CD4-positive, alpha-beta memory T cell (primary cell): ENCODE measurements around the gene NFATC3. TPM values are rescaled to one million over a fixed set of nuclear protein-coding genes. Genes with fewer than 3 reads are reported as not detected.

Source experiments
- CTCF ChIA-PET: fragments of 350-600 bp; sonication (Branson Sonifier 250); formaldehyde crosslinking; loops from one replicate; lab custom pipeline; 2021; ENCODE audit warnings: inconsistent platforms; ENCODE audit not compliant: partially characterized antibody; lab: Charles Lee
- POLR2A ChIA-PET: fragments of 350-600 bp; sonication (Branson Sonifier 250); formaldehyde crosslinking; loops from one replicate; lab custom pipeline; 2021; ENCODE audit not compliant: partially characterized antibody; lab: Charles Lee
- DNase-seq, 5 donors: peaks; one replicate each; pipeline versions ENCODE4 v3.0.0 to v3.0.0-alpha.2; 2020 to 2022; ENCODE audit warnings: mixed read lengths in 1 of 5
- H3K27ac ChIP-seq: one replicate; pipeline ENCODE4 v1.7.0; 2013; ENCODE audit warnings: low read depth, low read length
- H3K27me3 ChIP-seq: 2 replicates; pipeline ENCODE4 v1.7.0; 2013; ENCODE audit warnings: mild to moderate bottlenecking, low read length, moderate library complexity; ENCODE audit not compliant: insufficient read depth
- H3K36me3 ChIP-seq: 2 replicates; pipeline ENCODE4 v1.7.0; 2013; ENCODE audit warnings: mild to moderate bottlenecking, low read length, moderate library complexity; ENCODE audit not compliant: insufficient read depth
- H3K4me1 ChIP-seq: 2 replicates; pipeline ENCODE4 v1.7.0; 2013; ENCODE audit warnings: mild to moderate bottlenecking, low read length, moderate library complexity; ENCODE audit not compliant: insufficient read depth
- H3K4me3 ChIP-seq, 2 donors: one replicate each; pipeline ENCODE4 v1.7.0; 2013; ENCODE audit warnings: low read length in 2 of 2, mild to moderate bottlenecking in 1 of 2
- H3K9me3 ChIP-seq, 2 donors: one replicate each; pipeline ENCODE4 v1.7.0; 2013; ENCODE audit warnings: low read length in 2 of 2, control low read depth in 1 of 2; ENCODE audit not compliant: control insufficient read depth in 1 of 2
- H3K27ac Mint-ChIP-seq, 7 donors: one replicate each; pipeline ENCODE4 v1.8.0; 2020 to 2021; ENCODE audit warnings: mixed read lengths in 7 of 7, mild to moderate bottlenecking in 6 of 7, inconsistent platforms in 3 of 7, moderate library complexity in 3 of 7
- H3K27me3 Mint-ChIP-seq, 2 donors: one replicate each; pipeline ENCODE4 v1.8.0; 2020 to 2021; ENCODE audit warnings: mixed read lengths in 2 of 2
- H3K36me3 Mint-ChIP-seq, 2 donors: one replicate each; pipeline ENCODE4 v1.8.0; 2020 to 2021; ENCODE audit warnings: mixed read lengths in 2 of 2, inconsistent platforms in 1 of 2, mild to moderate bottlenecking in 1 of 2
- H3K4me1 Mint-ChIP-seq, 4 donors: one replicate each; pipeline ENCODE4 v1.8.0; 2020 to 2021; ENCODE audit warnings: mixed read lengths in 4 of 4, mild to moderate bottlenecking in 1 of 4
- H3K4me3 Mint-ChIP-seq, 8 donors: one replicate each; pipeline ENCODE4 v1.8.0; 2020 to 2021; ENCODE audit warnings: mixed read lengths in 8 of 8, mild to moderate bottlenecking in 7 of 8, moderate library complexity in 6 of 8, inconsistent platforms in 3 of 8
- H3K9me3 Mint-ChIP-seq, 8 donors: one replicate each; pipeline ENCODE4 v1.8.0; 2020 to 2021; ENCODE audit warnings: mixed read lengths in 8 of 8, mild to moderate bottlenecking in 5 of 8, inconsistent platforms in 3 of 8, moderate library complexity in 1 of 8
- intact Hi-C: fragments of 100-400 bp; cut with micrococcal nuclease; formaldehyde crosslinking; loops from one replicate; pipeline ENCODE4 v1.15.1; 2023
- polyA plus RNA-seq, 2 donors: library from polyadenylated mRNA; unstranded; fragments of 300-500 nt; fragmentation: Illumina TruSeq; gene quantifications; one replicate each; pipeline ENCODE4 v1.2.3, GENCODE V29; 2021
- total RNA-seq, 2 experiments: library from RNA; stranded (reverse); gene quantifications; one replicate each; pipeline ENCODE4 v1.2.3, GENCODE V29; 2021

The NFATC3 gene
- total and polyA plus RNA-seq, 4 experiments from 2014 or later, result 76.5 to 134 (median 111) TPM

GRCh38 chr16:68200088-68200783 lies 115.1 kb downstream of the NFATC3 start:
- DNase-seq, result no peak
- intact Hi-C loops, result no loop called here
- peaks cover 3% of the 10 kb centered on the region for H3K36me3 ChIP-seq
- H3K4me1 ChIP-seq, result no peaks in the 10 kb centered on the region
- Mint-ChIP-seq H3K27ac (peak overlapping the region in 4 of 7 donors; percentile 4 to 76 (median 71)), H3K36me3 (peaks cover 3 to 23% of the 10 kb centered on the region in 2 donors), H3K4me3 (no peak overlapping the region), H3K9me3 (no peaks in the 10 kb centered on the region), H3K27me3 (no peaks in the 10 kb centered on the region), H3K4me1 (peaks cover 7 to 18% (median 14%) of the 10 kb centered on the region in 4 donors)
- no peak overlapping the region for H3K4me3 ChIP-seq
- H3K27ac ChIP-seq, result no peak overlapping the region
- ChIA-PET POLR2A (interaction anchor here (1.0 kb wide), 1 partner anchor 18 kb away, joined by 3 read pairs; no protein-coding TSS in a partner anchor), CTCF (no interaction called here)
- no peaks in the 10 kb centered on the region for H3K27me3 ChIP-seq
- no peaks in the 10 kb centered on the region for H3K9me3 ChIP-seq

GRCh38 chr16:68202091-68202519 lies 116.9 kb downstream of the NFATC3 start:
- H3K9me3 Mint-ChIP-seq, result no peaks in the 10 kb centered on the region
- no peak overlapping the region for H3K4me3 Mint-ChIP-seq
- H3K27me3 Mint-ChIP-seq, result no peaks in the 10 kb centered on the region
- Histone ChIP-seq H3K9me3 (no peaks in the 10 kb centered on the region), H3K36me3 (peaks cover 3% of the 10 kb centered on the region), H3K4me3 (no peak overlapping the region), H3K27ac (no peak overlapping the region), H3K4me1 (no peaks in the 10 kb centered on the region), H3K27me3 (no peaks in the 10 kb centered on the region)
- ChIA-PET CTCF (no interaction called here), POLR2A (no interaction called here)
- H3K4me1 Mint-ChIP-seq, result peaks cover 8 to 23% (median 15%) of the 10 kb centered on the region in 4 donors
- peaks cover 3 to 29% of the 10 kb centered on the region in 2 donors for H3K36me3 Mint-ChIP-seq
- DNase-seq, result no peak
- intact Hi-C loops, result no loop called here
- peak overlapping the region in 5 of 7 donors; percentile 22 to 85 (median 70) for H3K27ac Mint-ChIP-seq

DNA sequence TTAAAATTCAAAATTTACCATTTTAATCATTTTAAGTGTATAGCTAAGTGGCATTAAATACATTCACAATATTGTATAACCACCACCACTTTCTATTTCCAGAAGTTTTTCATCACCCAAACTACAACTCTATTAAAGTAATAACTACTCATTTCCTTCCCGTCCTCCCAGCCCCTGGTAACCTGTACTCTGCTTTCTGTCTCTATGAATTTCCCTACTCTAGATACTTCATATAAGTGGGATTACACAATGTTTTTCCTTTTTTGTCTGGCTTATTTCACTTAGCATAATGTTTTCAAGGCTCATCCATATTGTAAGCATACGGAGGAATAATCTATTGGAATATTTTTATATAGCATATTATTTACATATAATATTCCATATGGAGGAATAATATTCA lies 121.1 kb downstream of the NFATC3 start:
- Mint-ChIP-seq H3K4me1 (peaks cover 16 to 42% (median 22%) of the 10 kb centered on the region in 4 donors), H3K4me3 (no peak overlapping the region), H3K27ac (peak overlapping the region in 2 of 7 donors; percentile 48 to 66), H3K9me3 (no peaks in the 10 kb centered on the region), H3K36me3 (peaks cover 7 to 23% of the 10 kb centered on the region in 2 donors), H3K27me3 (no peaks in the 10 kb centered on the region)
- H3K36me3 ChIP-seq, result peaks cover 3% of the 10 kb centered on the region
- no peaks in the 10 kb centered on the region for H3K9me3 ChIP-seq
- no peaks in the 10 kb centered on the region for H3K27me3 ChIP-seq
- no peak overlapping the region for H3K27ac ChIP-seq
- ChIA-PET CTCF (interaction anchor here (1.6 kb wide), 1 partner anchor 22 kb away, joined by 4 read pairs; no protein-coding TSS in a partner anchor), POLR2A (no interaction called here)
- H3K4me1 ChIP-seq, result peaks cover 19% of the 10 kb centered on the region
- intact Hi-C loops, result no loop called here
- H3K4me3 ChIP-seq, result no peak overlapping the region
- DNase-seq, result no peak

DNA sequence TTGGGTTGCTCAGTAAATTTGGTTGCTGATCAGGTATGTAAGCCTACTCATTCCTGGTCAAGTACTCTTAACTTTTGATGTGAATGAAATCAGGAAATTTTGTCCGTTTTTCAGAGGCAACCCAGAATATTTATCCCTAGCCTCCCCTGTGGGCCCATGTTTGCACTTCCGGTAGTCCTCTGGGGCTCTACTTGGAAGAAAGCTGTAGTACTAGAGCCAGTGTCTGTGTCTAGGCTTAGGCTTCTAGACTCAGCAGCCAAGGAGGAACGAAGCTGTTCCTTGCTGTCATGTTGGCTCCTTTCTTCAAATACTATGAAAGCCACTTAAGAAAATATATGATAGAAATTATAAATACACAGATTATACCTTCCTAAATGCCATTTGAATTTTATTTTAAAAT lies 129.6 kb downstream of the NFATC3 start:
- Histone ChIP-seq H3K4me3 (no peak overlapping the region), H3K4me1 (peaks cover 23% of the 10 kb centered on the region), H3K27ac (no peak overlapping the region), H3K27me3 (no peaks in the 10 kb centered on the region), H3K36me3 (peaks cover 12% of the 10 kb centered on the region), H3K9me3 (no peaks in the 10 kb centered on the region)
- Mint-ChIP-seq H3K27ac (peak overlapping the region; percentile 48 to 83 (median 61)), H3K4me3 (no peak overlapping the region), H3K9me3 (no peaks in the 10 kb centered on the region), H3K4me1 (peaks cover 21 to 44% (median 33%) of the 10 kb centered on the region in 4 donors), H3K27me3 (no peaks in the 10 kb centered on the region), H3K36me3 (peaks cover 16 to 27% of the 10 kb centered on the region in 2 donors)
- DNase-seq, result no peak
- intact Hi-C loops, result no loop called here
- ChIA-PET CTCF (no interaction called here), POLR2A (no interaction called here)

DNA sequence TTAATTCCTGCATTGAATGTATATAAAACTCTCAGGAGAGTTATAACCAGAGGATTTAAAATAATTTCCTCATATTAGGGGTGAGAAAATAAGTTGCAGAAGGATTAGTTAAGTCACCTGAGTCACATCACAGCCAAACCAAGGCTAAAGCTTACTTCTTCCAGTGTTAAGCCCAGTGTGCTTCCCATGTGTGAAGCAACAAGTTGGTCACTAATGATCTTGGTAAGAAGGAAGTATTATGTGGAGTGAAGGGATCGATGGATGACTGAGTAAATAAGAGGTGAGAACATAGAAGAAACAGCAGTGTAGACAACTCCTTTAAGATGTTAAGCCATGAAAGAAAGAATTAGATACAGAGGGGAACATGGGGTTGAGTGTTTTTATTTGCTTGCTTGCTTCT lies 130.1 kb downstream of the NFATC3 start:
- POLR2A ChIA-PET, result no interaction called here
- Mint-ChIP-seq H3K27me3 (no peaks in the 10 kb centered on the region), H3K27ac (peak overlapping the region; percentile 1 to 83 (median 72)), H3K36me3 (peaks cover 21 to 33% of the 10 kb centered on the region in 2 donors), H3K9me3 (no peaks in the 10 kb centered on the region), H3K4me3 (no peak overlapping the region), H3K4me1 (peaks cover 21 to 45% (median 33%) of the 10 kb centered on the region in 4 donors)
- Histone ChIP-seq H3K27me3 (no peaks in the 10 kb centered on the region), H3K9me3 (no peaks in the 10 kb centered on the region), H3K4me3 (no peak overlapping the region), H3K27ac (no peak overlapping the region), H3K36me3 (peaks cover 12% of the 10 kb centered on the region), H3K4me1 (peaks cover 20% of the 10 kb centered on the region)
- no peak for DNase-seq
- CTCF ChIA-PET, result no interaction called here
- intact Hi-C loops, result no loop called here

- CTCF ChIA-PET, result interaction anchor here (1.3 to 2.0 kb wide), 2 partner anchors 12 to 333 kb away, joined by 3 to 4 read pairs; no protein-coding TSS in a partner anchor
- H3K4me1 Mint-ChIP-seq, result peaks cover 14 to 35% (median 26%) of the 10 kb centered on the region in 4 donors
Observed at GRCh38 chr16:68216240-68216639, 131.1 kb downstream of the NFATC3 start.

DNA sequence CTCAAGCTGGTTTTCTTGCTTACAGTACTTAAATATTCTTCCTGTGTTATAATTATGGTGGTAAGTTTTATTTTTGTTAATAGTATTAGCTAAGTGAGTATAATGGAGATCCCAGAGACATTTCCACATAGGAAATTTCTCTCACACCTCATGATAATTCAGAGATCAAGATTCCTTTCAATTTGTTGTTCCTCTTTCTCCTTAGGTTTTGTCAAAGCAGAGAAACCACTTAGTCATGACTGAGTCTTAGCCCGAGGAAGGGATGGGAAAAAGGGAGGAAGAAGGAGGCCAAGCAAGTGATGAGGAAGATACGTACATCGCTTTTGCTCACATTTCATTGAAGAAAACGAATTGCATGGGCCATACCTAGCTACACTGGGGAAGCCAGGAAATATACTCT lies 132.3 kb downstream of the NFATC3 start:
- Mint-ChIP-seq H3K9me3 (no peaks in the 10 kb centered on the region), H3K4me3 (no peak overlapping the region), H3K36me3 (peaks cover 24 to 47% of the 10 kb centered on the region in 2 donors), H3K4me1 (peaks cover 5 to 23% (median 16%) of the 10 kb centered on the region in 4 donors), H3K27ac (peak overlapping the region in 5 of 7 donors; percentile 29 to 83 (median 75)), H3K27me3 (no peaks in the 10 kb centered on the region)
- Histone ChIP-seq H3K36me3 (peaks cover 25% of the 10 kb centered on the region), H3K4me3 (no peak overlapping the region), H3K4me1 (peaks cover 3% of the 10 kb centered on the region), H3K27ac (no peak overlapping the region), H3K27me3 (no peaks in the 10 kb centered on the region), H3K9me3 (no peaks in the 10 kb centered on the region)
- ChIA-PET POLR2A (interaction anchor here (0.6 to 2.0 kb wide), 4 partner anchors 9 to 304 kb away, joined by 3 to 7 read pairs (median 4); no protein-coding TSS in a partner anchor), CTCF (interaction anchor here (0.7 to 2.0 kb wide), 4 partner anchors 11 to 1118 kb away, joined by 3 to 4 read pairs (median 4); no protein-coding TSS in a partner anchor)
- no peak for DNase-seq
- intact Hi-C loops, result no loop called here

More at GRCh38 chr16:68216240-68216639, 131.1 kb downstream of the NFATC3 start:
- H3K36me3 ChIP-seq, result peaks cover 18% of the 10 kb centered on the region
- no peaks in the 10 kb centered on the region for H3K9me3 Mint-ChIP-seq
- no peak overlapping the region for H3K27ac ChIP-seq
- peaks cover 21 to 36% of the 10 kb centered on the region in 2 donors for H3K36me3 Mint-ChIP-seq
- no peaks in the 10 kb centered on the region for H3K27me3 ChIP-seq
- H3K27me3 Mint-ChIP-seq, result no peaks in the 10 kb centered on the region
- H3K27ac Mint-ChIP-seq, result peak overlapping the region in 6 of 7 donors; percentile 0 to 90 (median 70)
- peaks cover 14% of the 10 kb centered on the region for H3K4me1 ChIP-seq
- no peaks in the 10 kb centered on the region for H3K9me3 ChIP-seq
- intact Hi-C loops, result no loop called here
- no peak overlapping the region for H3K4me3 Mint-ChIP-seq
- H3K4me3 ChIP-seq, result no peak overlapping the region
- POLR2A ChIA-PET, result interaction anchor here (2.0 kb wide), 1 partner anchor 10 kb away, joined by 7 read pairs; no protein-coding TSS in a partner anchor
- no peak for DNase-seq
